WTC11 (cell line): ENCODE data around the gene EEF1AKMT3. TPM values are rescaled to one million over a fixed set of nuclear protein-coding genes. Genes with fewer than 3 reads are reported as not detected.

ENCODE experiments used
- ATAC-seq: fragments of 200-7000 bp; cut with Tn5 transposase; 2 replicates; pipeline ENCODE4 v1.10.0; 2021; ENCODE audit warnings: mild to moderate bottlenecking, moderate library complexity
- CTCF ChIA-PET: fragments of 300-600 bp; sonication (Branson Sonifier 250); formaldehyde crosslinking; loops from one replicate; lab custom pipeline; 2021; ENCODE audit warnings: antibody characterized with exemption; lab: Charles Lee
- POLR2A ChIA-PET: fragments of 350-600 bp; sonication (Branson Sonifier 250); formaldehyde crosslinking; loops from one replicate; lab custom pipeline; 2021; ENCODE audit warnings: antibody characterized with exemption; lab: Charles Lee
- DNase-seq: peaks from one replicate; pipeline ENCODE4 v3.0.0; 2021; ENCODE audit warnings: low spot score
- H3K27ac Mint-ChIP-seq: 2 replicates; pipeline ENCODE4 v1.8.0; 2021; ENCODE audit warnings: mixed read lengths
- H3K27me3 Mint-ChIP-seq: 2 replicates; pipeline ENCODE4 v1.8.0; 2021; ENCODE audit warnings: low read depth, mild to moderate bottlenecking, moderate library complexity, mixed read lengths
- H3K36me3 Mint-ChIP-seq: 2 replicates; pipeline ENCODE4 v1.8.0; 2021; ENCODE audit warnings: mixed read lengths
- H3K4me1 Mint-ChIP-seq: 2 replicates; pipeline ENCODE4 v1.8.0; 2022; ENCODE audit warnings: mixed read lengths
- H3K4me3 Mint-ChIP-seq: 2 replicates; pipeline ENCODE4 v1.8.0; 2021; ENCODE audit warnings: mild to moderate bottlenecking, moderate library complexity, mixed read lengths
- H3K9me3 Mint-ChIP-seq: 2 replicates; pipeline ENCODE4 v1.8.0; 2021; ENCODE audit warnings: mixed read lengths
- AR ChIP-seq: fragments of 250-450 bp; sonication (Bioruptor Pico); IDR thresholded peaks from 2 replicates; pipeline ENCODE4 v1.9.0; 2021; ENCODE audit warnings: mild to moderate bottlenecking
- CREM ChIP-seq: sonication (generic); formaldehyde crosslinking; IDR thresholded peaks from 2 replicates; pipeline ENCODE4 v1.8.1; 2022; ENCODE audit warnings: mild to moderate bottlenecking, missing genetic modification reagents, moderate library complexity
- FOXP1 ChIP-seq: sonication (generic); formaldehyde crosslinking; IDR thresholded peaks from 2 replicates; pipeline ENCODE4 v1.8.0; 2022; ENCODE audit warnings: missing genetic modification reagents, mild to moderate bottlenecking, moderate library complexity, borderline replicate concordance
- GRHL2 ChIP-seq: fragments of 250-450 bp; sonication (Bioruptor Pico); IDR thresholded peaks from 2 replicates; pipeline ENCODE4 v1.8.0; 2022; ENCODE audit warnings: mild to moderate bottlenecking, moderate library complexity; ENCODE audit not compliant: insufficient replicate concordance, severe bottlenecking
- IRF1 ChIP-seq: sonication (generic); formaldehyde crosslinking; IDR thresholded peaks from 2 replicates; pipeline ENCODE4 v1.8.0; 2023; ENCODE audit warnings: missing genetic modification reagents
- KAT7 ChIP-seq: sonication (generic); formaldehyde crosslinking; IDR thresholded peaks from 2 replicates; pipeline ENCODE4 v1.8.1; 2023; ENCODE audit warnings: missing genetic modification reagents, mild to moderate bottlenecking, borderline replicate concordance
- MXD4 ChIP-seq: fragments of 250-450 bp; sonication (Bioruptor Pico); IDR thresholded peaks from 2 replicates; pipeline ENCODE4 v1.8.0; 2021; ENCODE audit warnings: mild to moderate bottlenecking, moderate library complexity, borderline replicate concordance
- NR1H2 ChIP-seq: sonication (generic); formaldehyde crosslinking; IDR thresholded peaks from 2 replicates; pipeline ENCODE4 v1.9.0; 2021; ENCODE audit warnings: mild to moderate bottlenecking, moderate library complexity, missing genetic modification reagents
- OVOL2 ChIP-seq: fragments of 250-450 bp; sonication (Bioruptor Pico); IDR thresholded peaks from 2 replicates; pipeline ENCODE4 v1.9.0; 2021; ENCODE audit warnings: mild to moderate bottlenecking, borderline replicate concordance
- TEAD4 ChIP-seq: sonication (generic); formaldehyde crosslinking; IDR thresholded peaks from 2 replicates; pipeline ENCODE4 v1.8.0; 2022; ENCODE audit warnings: mild to moderate bottlenecking, missing genetic modification reagents
- ZNF317 ChIP-seq: sonication (generic); formaldehyde crosslinking; IDR thresholded peaks from 2 replicates; pipeline ENCODE4 v1.8.1; 2023; ENCODE audit warnings: low read depth, mild to moderate bottlenecking, moderate library complexity, missing genetic modification reagents, borderline replicate concordance
- ZNF416 ChIP-seq: fragments of 250-450 bp; sonication (Bioruptor Pico); IDR thresholded peaks from 2 replicates; pipeline ENCODE4 v1.9.0; 2021; ENCODE audit warnings: mild to moderate bottlenecking, inconsistent platforms
- ZNF512 ChIP-seq: sonication (generic); formaldehyde crosslinking; IDR thresholded peaks from 2 replicates; pipeline ENCODE4 v1.8.1; 2022; ENCODE audit warnings: missing genetic modification reagents, borderline replicate concordance
- total RNA-seq: library from RNA; stranded (reverse); gene quantifications from 3 replicates; pipeline ENCODE4 v1.2.3, GENCODE V29; 2021
- TF ChIP-seq, protein P1 (sequence below): sonication (generic); formaldehyde crosslinking; IDR thresholded peaks from 2 replicates; pipeline ENCODE4 v1.8.0; 2023; ENCODE audit warnings: missing genetic modification reagents, mild to moderate bottlenecking, borderline replicate concordance

Gene EEF1AKMT3
- total RNA-seq, 1 experiment from 2014 or later = 3.2 TPM

DNA sequence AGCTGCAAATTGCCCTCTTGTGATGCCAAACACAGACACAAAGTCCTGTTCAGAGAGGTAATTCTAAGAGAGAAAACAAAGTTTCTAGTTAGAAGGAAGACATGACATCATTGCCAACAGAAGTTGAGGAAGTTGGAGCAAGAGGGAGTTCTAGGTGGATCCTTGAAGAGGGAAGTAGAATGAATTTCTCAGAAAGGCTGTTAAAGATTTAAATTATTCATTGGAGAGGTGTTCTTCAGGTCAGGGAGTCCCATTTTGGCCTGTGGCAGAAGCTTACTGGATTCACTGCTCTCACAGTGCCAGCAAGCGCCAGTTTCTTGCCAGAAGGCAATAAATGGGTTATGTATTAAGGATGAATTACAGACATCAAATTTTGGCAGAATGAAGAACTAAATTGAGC, 25.5 kb downstream of the EEF1AKMT3 start (continued):
- TF ChIP-seq, protein P1, sequence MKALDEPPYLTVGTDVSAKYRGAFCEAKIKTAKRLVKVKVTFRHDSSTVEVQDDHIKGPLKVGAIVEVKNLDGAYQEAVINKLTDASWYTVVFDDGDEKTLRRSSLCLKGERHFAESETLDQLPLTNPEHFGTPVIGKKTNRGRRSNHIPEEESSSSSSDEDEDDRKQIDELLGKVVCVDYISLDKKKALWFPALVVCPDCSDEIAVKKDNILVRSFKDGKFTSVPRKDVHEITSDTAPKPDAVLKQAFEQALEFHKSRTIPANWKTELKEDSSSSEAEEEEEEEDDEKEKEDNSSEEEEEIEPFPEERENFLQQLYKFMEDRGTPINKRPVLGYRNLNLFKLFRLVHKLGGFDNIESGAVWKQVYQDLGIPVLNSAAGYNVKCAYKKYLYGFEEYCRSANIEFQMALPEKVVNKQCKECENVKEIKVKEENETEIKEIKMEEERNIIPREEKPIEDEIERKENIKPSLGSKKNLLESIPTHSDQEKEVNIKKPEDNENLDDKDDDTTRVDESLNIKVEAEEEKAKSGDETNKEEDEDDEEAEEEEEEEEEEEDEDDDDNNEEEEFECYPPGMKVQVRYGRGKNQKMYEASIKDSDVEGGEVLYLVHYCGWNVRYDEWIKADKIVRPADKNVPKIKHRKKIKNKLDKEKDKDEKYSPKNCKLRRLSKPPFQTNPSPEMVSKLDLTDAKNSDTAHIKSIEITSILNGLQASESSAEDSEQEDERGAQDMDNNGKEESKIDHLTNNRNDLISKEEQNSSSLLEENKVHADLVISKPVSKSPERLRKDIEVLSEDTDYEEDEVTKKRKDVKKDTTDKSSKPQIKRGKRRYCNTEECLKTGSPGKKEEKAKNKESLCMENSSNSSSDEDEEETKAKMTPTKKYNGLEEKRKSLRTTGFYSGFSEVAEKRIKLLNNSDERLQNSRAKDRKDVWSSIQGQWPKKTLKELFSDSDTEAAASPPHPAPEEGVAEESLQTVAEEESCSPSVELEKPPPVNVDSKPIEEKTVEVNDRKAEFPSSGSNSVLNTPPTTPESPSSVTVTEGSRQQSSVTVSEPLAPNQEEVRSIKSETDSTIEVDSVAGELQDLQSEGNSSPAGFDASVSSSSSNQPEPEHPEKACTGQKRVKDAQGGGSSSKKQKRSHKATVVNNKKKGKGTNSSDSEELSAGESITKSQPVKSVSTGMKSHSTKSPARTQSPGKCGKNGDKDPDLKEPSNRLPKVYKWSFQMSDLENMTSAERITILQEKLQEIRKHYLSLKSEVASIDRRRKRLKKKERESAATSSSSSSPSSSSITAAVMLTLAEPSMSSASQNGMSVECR (CRISPR knock-in tag) = no peak
- TF ChIP-seq NR1H2 (CRISPR knock-in tag) = no peak
- no peak for TF ChIP-seq MXD4
- no peak for TF ChIP-seq KAT7 (CRISPR knock-in tag)
- TF ChIP-seq FOXP1 (CRISPR knock-in tag) = no peak
- no peak for TF ChIP-seq TEAD4 (CRISPR knock-in tag)
- no peak for TF ChIP-seq ZNF317 (CRISPR knock-in tag)
- TF ChIP-seq IRF1 = no peak
- no peak for TF ChIP-seq ZNF512 (CRISPR knock-in tag)

DNA sequence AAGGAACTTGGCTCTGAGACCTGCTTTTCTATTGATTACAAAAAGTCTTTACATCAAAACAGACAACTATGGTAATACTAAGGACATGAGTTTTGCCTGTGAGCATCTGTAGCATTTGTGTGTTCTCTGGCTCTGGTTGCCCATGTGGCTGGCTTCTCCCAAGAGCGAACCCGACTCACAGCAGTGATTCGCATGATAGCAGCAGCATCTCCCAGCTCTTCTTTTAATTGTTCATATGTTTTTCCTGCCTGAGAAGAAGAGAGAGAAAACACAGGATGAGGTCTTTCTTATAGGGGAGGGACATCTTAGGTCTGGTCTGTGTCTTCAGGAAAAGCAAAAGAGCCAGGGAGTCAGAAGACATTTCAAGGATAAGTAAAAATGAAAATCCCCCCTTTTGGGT, 28.6 kb downstream of the EEF1AKMT3 start:
- peaks cover 13% of the 10 kb centered on the region for H3K36me3 Mint-ChIP-seq
- no peak overlapping the region for H3K4me3 Mint-ChIP-seq
- H3K9me3 Mint-ChIP-seq = no peaks in the 10 kb centered on the region
- DNase-seq = no peak
- H3K27me3 Mint-ChIP-seq = no peaks in the 10 kb centered on the region
- no peaks in the 10 kb centered on the region for H3K4me1 Mint-ChIP-seq
- ATAC-seq = no peak
- POLR2A ChIA-PET = interaction anchor here (0.7 to 1.0 kb wide), 2 partner anchors 45 to 1085 kb away, joined by 4 to 5 read pairs; no protein-coding TSS in a partner anchor
- TF ChIP-seq OVOL2 (no peak), GRHL2 (CRISPR knock-in tag) (no peak), AR (CRISPR knock-in tag) (no peak), CREM (CRISPR knock-in tag) (no peak), ZNF416 (CRISPR knock-in tag) (no peak), ZNF512 (CRISPR knock-in tag) (no peak)
- CTCF ChIA-PET = interaction anchor here (1.4 to 4.2 kb wide), 2 partner anchors 13 to 34 kb away, joined by 3 to 60 read pairs; partner anchors contain the start of gene CYP27B1
- no peak overlapping the region for H3K27ac Mint-ChIP-seq
